GM12891 (cell line): Measurements from ENCODE around the gene F5.

Experiments used
- POLR2A ChIP-seq: IDR thresholded peaks from 2 replicates; pipeline ENCODE4 v1.6.1; 2011; ENCODE audit warnings: low read depth, low read length, control low read depth
- POLR2AphosphoS5 ChIP-seq: IDR thresholded peaks from 2 replicates; pipeline ENCODE4 v1.6.1; 2011; ENCODE audit warnings: low read depth, low read length, control low read depth
- POU2F2 ChIP-seq: IDR thresholded peaks from 2 replicates; pipeline ENCODE4 v1.6.1; 2011; ENCODE audit warnings: low read depth, mild to moderate bottlenecking, control low read depth, low read length, moderate library complexity
- SPI1 ChIP-seq: IDR thresholded peaks from 2 replicates; pipeline ENCODE4 v1.6.1; 2011; ENCODE audit warnings: low read depth, low read length, control low read depth
- TAF1 ChIP-seq: IDR thresholded peaks from 2 replicates; pipeline ENCODE4 v1.6.1; 2011; ENCODE audit warnings: low read depth, low read length, control low read depth

- TF ChIP-seq TAF1 (no peak), POLR2A (no peak), POLR2AphosphoS5 (no peak), SPI1 (no peak), POU2F2 (no peak)
These were observed 18.7 kb upstream of the F5 start for GRCh38 chr1:169604781-169605560.
